ENCODE data around the gene NCOA3.
"Not testable (repeated sequence)": the region's sequence is repeated elsewhere in the genome, so short reads cannot be mapped to it uniquely, and the experiment has no call there.

NCOA3 gene

DNA sequence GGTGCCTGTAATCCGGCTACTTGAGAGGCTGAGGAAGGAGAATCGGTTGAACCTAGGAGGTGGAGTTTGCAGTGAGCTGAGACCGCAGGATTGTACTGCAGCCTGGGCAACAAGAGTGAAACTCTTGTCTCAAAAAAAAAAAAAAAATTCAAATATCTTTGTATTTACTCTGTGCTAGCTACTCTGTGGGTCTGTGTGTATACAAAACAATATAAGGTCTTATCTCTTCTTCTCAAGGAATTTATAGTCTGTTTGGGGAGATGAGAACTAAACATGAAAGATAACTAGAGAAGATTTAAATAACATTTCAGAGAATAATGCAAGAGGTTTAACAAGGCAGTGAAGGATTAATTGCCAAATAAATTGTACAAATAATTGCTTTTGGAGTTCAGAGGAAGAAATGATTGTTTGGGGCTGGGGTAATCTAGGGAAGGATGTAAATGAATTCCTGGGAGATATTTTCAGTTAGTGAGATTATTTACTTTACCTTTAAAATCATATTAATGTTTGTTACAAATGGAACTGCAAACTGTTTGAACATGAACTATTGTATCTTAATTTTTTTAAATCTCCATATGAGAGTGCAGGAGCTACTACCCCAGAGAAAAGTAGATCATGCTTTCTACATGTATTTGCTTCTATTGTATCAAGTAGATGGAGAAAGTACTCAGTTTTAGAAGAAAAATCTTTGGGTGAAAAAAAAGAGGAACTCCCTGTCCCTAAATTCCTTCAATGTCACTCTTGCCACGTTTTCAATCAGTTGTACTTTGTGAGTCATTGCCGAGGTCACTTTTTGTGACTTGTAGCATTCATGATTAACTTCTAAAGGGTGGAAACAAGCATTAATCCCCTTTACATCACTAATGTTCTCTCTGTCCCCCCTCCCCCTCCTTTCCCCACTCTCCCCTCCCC is 39.0 kb downstream of the NCOA3 start:
- no peak for DNase-seq

GRCh38 chr20:47541355-47541922 is 39.8 kb downstream of the NCOA3 start:
- no peak for DNase-seq

DNA sequence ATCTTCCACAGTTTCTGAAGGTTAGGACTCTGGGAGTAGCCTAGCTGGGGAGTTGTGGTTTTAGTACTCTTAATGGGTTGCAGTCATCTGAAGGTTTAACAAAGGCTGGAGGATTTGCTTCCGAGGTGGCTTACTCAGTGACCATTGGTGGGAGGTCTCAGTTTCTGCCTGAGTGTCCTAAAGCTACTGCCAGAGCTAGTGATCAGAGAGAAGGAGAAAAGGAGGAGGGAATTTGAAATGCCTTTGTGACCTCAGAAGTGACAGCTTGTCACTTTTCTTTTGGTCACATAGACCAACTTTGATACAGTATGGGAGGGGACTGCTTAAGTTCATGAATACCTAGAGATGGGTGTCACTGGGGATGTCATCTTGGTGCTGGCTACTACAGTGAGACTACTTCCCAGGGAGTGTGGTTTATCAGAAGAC is 41.3 kb downstream of the NCOA3 start:
- no peak for DNase-seq

- DNase-seq, result no peak
These were observed 42.6 kb downstream of the NCOA3 start for GRCh38 chr20:47544240-47544639.

- no peak for DNase-seq
These were observed 43.2 kb downstream of the NCOA3 start for GRCh38 chr20:47544852-47545251.

DNA sequence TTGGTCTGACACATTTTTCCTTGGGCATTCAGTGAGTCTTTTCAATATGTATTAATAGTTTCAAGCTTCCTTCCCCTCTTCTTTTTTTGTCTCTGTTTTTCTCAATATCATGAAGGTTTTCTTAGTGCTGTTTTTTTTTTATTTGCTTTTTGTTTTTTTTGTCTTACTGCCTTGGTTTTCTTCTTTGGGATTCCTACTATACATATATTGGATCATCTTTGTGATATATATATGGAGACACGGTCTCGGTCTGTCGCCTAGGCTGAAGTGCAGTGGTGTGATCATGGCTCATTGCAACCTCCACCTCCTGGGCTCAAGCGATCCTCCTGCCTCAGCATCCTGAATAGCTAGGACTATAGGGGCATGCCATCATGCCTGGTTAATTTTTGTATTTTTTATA is 43.8 kb downstream of the NCOA3 start:
- no peak for DNase-seq

DNA sequence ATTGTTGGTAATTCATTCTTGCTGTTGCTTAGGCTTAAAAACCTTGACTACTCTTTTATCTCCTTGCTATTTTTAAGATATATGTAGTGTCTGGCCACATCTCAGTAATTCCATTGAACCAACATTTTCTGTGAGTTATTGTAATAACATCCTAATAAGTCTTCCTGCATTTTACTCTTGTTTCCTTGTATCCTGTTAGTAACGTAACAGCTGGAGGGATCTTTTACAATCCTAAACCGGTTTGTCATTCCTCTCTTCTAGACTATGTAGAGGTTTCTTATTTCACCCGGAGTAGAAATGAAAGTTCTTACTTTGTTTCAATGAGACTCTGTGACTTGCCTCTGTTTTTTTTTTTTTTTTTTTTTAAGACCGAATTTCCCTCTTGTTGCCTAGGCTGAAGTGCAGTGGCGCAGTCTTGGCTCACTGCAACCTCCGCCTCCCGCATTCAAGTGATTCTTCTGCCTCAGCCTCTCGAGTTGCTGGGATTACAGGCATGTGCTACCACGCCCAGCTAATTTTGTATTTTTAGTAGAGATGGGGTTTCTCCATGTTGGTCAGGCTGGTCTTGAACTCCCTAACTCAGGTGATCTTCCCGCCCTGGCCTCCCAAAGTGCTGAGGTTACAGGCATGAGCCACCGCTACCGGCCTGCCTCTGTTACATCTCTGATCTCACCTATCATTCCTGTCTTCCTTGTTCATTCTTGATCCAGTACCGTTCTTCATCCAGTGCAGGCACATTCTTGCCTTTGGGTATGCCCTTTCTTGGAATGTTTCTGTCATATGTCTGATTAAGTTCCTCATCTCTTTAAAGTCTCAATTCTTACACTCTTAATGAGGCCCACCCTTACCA is 44.7 kb downstream of the NCOA3 start:
- DNase-seq, result no peak

GRCh38 chr20:47547034-47547387 is 45.3 kb downstream of the NCOA3 start:
- no peak for DNase-seq

GRCh38 chr20:47549671-47550070 is 48.0 kb downstream of the NCOA3 start:
- no peak for DNase-seq

- no peak for DNase-seq
These were observed 49.5 kb downstream of the NCOA3 start for GRCh38 chr20:47551222-47551621.

DNA sequence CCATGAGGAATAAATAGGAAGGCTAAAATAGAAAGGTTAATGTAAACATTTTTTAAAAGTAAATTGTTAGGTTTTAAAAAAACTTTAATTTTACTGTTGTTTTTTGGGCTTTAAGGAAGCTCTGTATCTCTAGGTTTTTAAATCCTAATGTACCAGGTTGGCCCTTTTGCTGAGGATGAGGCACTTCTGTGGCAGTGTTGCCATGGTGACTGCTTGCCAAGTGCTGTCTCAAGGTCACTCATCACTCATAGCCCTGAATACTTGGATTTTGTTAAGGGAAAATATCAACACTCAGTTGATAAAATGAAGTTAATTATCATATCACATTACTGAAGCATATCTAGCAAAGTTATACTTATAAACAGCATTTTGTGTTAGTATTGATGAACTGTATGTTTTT is 50.2 kb downstream of the NCOA3 start:
- DNase-seq, result no peak

GRCh38 chr20:47552996-47553395 is 51.3 kb downstream of the NCOA3 start:
- no peak for DNase-seq

- DNase-seq, result not testable (repeated sequence)
These were observed 52.0 kb downstream of the NCOA3 start for GRCh38 chr20:47553594-47554235.

GRCh38 chr20:47554283-47554682 is 52.6 kb downstream of the NCOA3 start:
- not testable (repeated sequence) for DNase-seq

DNA sequence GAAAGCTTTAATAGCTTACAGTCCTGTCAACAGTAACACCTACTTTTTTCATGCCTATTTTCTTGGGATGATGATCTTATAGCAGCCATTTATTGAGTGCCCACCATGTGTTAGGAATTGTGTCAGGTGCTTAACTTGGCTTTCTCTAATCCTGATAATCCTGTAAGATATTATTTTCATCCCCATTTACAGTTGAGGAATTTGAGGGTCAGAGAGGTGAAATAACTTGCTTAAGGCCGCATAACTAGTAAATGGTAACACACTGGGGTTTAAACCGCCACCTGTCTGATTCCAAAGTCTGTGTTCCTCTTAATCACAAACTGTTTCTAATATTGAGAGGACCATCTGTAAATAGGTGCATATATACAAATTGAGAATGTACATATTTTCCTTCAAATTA is 55.5 kb downstream of the NCOA3 start:
- DNase-seq, result no peak

DNA sequence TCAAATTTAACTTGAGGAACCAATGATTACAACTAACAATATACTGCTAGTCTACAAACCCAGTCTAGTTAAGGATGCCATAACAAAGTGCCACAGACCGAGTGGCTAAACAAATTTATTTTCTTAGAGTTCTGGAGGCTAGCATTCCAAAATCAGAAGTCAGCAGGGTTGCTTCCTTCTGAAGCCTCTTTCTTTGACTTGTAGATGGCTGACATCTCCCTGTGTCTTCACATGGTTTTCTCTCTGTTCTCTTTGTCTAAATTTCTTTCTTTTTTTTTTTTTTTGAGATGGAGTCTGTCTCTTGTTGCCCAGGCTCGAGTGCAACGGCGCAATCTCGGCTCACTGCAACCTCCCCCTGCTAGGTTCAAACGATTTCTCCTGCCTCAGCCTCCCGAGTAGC is 56.1 kb downstream of the NCOA3 start:
- DNase-seq, result no peak

GRCh38 chr20:47558295-47559066 is 56.8 kb downstream of the NCOA3 start:
- no peak for DNase-seq

DNA sequence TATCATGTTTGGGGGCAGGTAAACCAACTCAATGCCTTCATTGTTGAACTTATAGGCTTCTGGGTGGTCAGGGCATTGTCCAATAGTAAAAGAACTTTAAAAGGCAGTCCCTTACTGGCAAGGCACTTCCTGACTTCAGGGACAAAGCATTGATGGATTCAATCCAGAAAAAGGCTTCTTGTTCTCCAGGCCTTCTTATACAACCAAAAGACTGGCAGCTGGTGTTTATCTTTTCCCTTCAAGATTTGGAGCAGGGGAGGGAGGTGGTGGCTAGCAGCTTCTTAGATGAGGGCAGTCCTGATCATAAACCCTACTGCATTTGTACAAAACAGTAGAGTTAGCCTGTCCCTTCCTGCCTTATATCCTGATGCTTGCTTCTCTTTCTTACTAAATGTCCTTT is 57.5 kb downstream of the NCOA3 start:
- no peak for DNase-seq

- DNase-seq, result no peak
These were observed 59.5 kb downstream of the NCOA3 start for GRCh38 chr20:47561180-47561579.

DNA sequence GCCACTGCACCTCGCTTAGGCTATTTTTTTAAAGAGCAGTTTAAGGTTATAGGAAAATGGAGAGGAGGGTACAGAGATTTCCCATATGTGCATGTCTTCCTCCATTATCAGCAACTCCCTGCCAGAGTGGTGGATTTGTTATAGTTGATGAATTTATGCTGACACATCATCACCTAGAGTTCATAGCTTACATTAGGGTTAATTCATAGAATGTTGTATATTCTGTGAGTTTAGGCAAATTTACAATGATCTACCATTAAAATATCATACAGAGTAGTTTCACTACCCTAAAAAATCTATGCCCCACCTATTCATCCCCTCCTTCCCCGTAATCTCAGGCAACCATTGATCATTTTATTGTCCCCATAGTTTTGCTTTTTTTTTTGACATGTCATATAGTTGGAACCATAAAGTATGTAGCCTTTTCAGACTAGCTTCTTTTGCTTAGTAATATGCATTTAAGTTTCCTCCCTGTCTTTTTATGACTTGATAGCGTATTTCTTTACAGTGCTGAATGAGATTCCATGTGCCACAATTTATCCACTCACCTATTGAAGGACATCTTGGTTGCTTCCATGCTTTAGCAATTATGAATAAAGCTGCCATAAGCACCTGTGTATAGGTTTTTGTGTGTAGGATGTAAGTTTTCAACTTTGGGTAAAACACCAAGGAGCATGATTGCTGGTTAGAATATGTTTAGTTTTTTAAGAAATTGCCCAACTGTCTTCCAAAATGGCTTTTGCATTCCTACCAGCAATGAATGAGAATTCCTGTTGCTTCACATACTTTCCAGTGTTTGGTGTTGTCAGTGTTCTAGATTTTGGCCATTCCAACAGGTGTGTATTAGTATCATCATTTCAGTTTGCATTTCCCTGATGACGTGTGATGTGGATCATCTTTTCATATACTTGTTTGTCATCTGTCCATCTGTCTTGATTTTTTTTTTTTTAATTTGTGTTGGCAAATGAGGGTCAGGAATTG is 60.2 kb downstream of the NCOA3 start:
- no peak for DNase-seq

- DNase-seq, result no peak
These were observed 64.6 kb downstream of the NCOA3 start for GRCh38 chr20:47566269-47566668.
